GM18951 (cell line): ENCODE data around the gene YPEL5.
"Not testable (repeated sequence)": the region's sequence is repeated elsewhere in the genome, so short reads cannot be mapped to it uniquely, and the experiment has no call there.

Experiments
- POLR2A ChIP-seq: IDR thresholded peaks from 4 replicates; pipeline ENCODE4 v1.6.1; 2011; ENCODE audit warnings: mild to moderate bottlenecking; ENCODE audit not compliant: insufficient read length, insufficient read depth; ENCODE audit errors: extremely low read depth
- in situ Hi-C: fragments of 300-500 bp; cut with MboI; formaldehyde crosslinking; loops from one replicate; pipeline ENCODE4 v1.12.0; 2022; ENCODE audit warnings: low sequenced_read_pairs, mixed read lengths, inconsistent platforms; ENCODE audit not compliant: unreplicated experiment

YPEL5 gene

GRCh38 chr2:30115141-30115980 lies 31.4 kb upstream of the YPEL5 start:
- TF ChIP-seq POLR2A: no peak
- in situ Hi-C loops: no loop called here

GRCh38 chr2:30115981-30116285 lies 30.9 kb upstream of the YPEL5 start:
- in situ Hi-C loops: no loop called here
- TF ChIP-seq POLR2A: no peak

- in situ Hi-C loops: no loop called here
- TF ChIP-seq POLR2A: no peak
These were observed 24.4 kb upstream of the YPEL5 start for GRCh38 chr2:30122362-30122761.

- no peak for TF ChIP-seq POLR2A
- in situ Hi-C loops: no loop called here
These were observed 19.6 kb upstream of the YPEL5 start for GRCh38 chr2:30127016-30127893.

- in situ Hi-C loops: no loop called here
- no peak for TF ChIP-seq POLR2A
These were observed 12.2 kb upstream of the YPEL5 start for GRCh38 chr2:30134582-30134981.

DNA sequence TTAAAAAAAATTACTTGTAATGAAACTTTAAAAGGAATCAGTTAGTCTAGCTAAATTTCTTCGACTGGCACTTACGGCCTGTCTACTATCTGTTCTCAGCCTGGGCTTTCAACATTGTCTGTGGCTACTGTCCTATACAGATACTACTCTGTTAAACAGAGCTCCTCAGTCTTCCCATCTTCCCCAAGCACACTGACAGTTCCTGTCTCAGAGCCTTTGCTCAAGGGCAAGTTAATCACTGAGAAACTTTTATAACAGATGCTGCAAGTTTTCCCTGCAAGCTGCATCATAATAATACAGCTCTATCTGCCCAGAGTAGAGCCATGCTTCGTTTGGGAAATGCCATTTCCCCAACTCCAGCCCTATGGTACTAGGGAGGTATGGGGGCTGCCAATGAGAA lies 11.3 kb upstream of the YPEL5 start:
- in situ Hi-C loops: no loop called here
- no peak for TF ChIP-seq POLR2A

- in situ Hi-C loops: no loop called here
- no peak for TF ChIP-seq POLR2A
These were observed 9.9 kb upstream of the YPEL5 start for GRCh38 chr2:30136764-30137444.

GRCh38 chr2:30139131-30139870 lies 7.5 kb upstream of the YPEL5 start:
- in situ Hi-C loops: no loop called here
- no peak for TF ChIP-seq POLR2A

DNA sequence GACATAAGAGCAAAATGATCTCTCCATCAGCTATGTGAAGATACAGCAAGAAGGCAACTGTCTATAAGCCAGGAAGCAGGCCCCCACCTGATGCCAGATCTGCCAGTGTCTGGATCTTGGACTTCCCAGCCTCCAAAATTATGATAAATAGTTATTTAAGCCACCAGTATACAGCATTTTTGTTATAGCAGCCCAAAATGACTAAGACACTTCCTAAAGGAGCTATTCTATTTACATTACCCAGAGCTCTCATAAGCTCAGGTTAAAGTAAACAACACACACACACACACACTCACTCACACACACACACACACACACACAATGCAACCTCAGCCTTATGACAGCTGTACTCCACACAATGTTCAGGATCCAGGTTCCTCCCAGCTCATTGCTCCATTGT lies 5.7 kb upstream of the YPEL5 start:
- TF ChIP-seq POLR2A: no peak
- in situ Hi-C loops: no loop called here

DNA sequence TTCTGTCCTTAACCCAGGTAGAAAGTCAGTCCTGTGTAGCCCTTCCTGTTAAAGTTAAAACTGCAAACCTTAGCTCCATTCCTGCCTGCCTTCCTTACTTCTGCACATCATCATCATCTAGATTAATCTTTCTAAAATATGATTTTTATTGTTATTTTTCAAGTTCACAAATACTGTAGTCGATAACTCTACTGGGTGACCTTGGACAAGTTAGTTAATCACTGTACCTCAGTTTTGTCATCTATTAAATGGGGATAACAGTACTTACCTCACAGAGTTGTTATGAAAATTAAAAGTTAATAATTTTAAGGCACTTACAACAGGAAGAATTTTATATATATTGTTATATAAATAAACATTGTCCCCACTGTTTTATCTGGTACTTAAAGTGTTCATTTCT lies 2.5 kb upstream of the YPEL5 start:
- in situ Hi-C loops: no loop called here
- no peak for TF ChIP-seq POLR2A

- in situ Hi-C loops: not testable (repeated sequence)
These were observed 1.9 kb upstream of the YPEL5 start for GRCh38 chr2:30144951-30145350.

DNA sequence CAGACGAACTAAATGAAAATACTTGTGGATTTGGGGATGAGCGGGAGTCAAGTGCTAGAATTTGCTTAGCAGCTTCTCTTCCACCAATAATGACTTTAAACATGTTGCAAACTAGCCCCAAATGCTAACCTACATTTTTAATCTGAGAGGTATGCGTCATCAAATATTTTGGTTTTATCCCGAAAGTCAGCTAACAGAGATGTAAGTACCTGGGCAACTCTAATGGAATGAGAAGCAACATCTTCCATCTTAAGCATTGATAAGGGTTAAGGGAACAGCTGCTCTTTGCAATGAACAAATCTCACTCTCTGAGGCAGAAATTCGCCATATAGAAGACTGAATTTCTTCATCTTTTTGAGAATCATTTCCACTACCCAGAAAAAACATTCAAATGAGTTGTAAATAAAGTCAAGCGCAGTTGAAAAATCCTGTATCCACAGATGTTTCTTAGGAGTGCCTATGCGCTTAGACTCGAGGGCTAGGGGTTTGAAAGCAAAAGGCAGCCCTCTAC lies 926 bp upstream of the YPEL5 start:
- in situ Hi-C loops: no loop called here
- no peak for TF ChIP-seq POLR2A

DNA sequence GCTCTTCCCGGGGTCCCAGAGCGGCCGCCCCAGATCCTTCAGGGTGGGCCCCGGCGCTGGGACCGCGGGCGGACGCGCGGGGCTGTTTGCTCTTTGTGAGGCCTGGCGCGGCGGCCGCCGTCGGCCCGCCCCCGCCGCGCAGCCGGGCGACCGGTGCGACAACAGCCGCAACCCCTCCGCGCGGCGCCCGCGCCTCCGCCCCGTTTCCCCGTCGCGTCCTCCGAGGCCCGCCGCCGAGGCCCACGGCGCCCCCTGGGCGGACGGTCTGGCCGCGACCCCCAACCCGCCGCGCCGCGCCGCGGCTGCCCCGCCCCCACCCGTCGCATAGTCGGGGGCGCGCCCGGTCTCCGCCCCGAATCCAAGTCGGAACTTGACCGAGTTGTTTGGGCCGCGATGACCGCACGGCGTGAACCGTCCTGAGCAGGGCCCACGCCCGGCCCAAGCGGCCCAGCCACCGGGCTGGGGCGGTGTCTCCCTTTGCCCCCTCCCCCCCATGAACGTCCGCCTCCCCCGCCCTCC lies 448 bp downstream of the YPEL5 start:
- in situ Hi-C loops: no loop called here
- no peak for TF ChIP-seq POLR2A
